HG03060 (cell line): ENCODE measurements around the gene OGN.

Source experiments
- ATAC-seq: cut with Tn5 transposase; IDR thresholded peaks from one replicate; pipeline ENCODE4 v1.9.1; 2021; ENCODE audit warnings: low read depth, moderate number of reproducible peaks; ENCODE audit not compliant: unreplicated experiment

The OGN gene

DNA sequence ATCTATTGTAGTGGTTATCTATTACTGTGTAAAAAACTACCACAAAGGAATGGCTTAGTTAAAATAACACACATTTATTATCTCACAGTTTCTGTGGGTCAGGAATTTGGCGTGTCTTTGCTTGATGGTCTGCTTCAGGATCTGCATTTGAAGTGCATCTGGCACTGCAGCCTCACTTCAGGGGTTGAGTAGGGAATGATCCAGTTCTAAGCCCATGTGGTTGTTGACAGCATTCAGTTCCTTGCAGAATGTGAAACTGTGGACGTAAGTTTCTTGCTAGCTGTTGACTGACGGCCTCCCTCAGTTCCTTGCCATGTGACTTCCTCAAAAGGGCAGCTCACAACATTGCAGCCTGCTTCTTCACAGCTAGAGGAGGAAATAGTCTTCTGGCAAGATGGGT, 2.1 kb upstream of the OGN start:
- no peak for ATAC-seq

DNA sequence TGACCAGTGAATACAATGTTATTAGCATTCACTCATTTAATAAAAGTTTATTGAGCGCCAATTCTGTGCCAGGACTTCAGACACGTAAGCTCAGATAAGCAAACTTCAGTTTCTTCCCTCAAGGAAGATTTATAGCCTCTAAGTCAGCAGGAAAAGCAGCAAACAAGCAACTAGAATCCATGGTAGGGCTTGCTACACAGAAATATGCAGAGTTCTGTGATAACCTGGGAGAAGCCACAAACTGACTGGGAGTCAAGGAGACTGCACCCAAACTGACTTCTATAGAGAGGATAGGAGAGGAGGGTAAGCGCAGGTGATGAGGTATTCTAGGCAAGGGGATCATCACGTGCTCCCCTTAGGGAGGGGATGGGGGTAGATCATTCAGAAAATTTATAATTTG, 1.4 kb upstream of the OGN start:
- no peak for ATAC-seq

DNA sequence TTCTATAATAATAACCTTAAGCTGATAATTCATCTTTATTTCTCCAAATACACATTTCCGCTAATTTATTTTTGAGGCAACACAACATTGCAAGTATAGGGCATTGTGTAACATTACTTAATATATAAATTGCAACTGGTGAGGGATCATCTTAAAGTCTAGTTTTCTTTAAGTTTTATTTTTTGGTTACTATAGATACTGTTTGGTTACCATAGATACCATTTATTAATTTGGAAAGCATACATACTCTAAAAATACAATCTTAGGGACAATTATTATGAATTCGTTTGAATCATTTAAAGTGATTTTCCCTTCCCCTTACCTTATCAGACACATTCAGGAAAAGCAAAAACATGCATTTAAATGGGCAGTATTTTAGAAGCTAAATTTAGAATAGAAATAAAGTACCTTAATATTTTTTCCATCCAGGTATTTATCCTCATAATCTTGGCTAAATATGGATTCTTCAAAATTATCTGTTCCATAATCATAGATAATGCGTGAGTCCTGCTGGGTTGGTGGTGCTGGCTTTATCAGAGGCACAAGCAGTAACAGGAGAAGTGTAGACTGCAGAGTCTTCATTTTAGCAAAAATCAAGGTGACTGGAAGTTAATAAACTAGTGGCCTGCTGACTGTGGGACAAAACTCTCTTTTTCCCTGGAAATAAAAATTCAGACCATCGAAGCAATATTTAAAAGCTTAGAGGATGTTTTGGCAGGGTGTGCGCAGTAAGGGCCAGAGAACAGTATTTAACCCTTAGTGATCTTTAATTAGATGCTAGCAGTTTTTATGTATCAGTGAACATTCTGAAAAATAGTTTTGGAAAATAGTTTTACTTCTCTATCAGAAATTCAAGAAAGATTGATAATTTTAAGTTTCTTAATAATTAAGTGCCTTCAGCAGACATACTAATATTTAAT, 1.3 kb downstream of the OGN start:
- ATAC-seq: no peak

DNA sequence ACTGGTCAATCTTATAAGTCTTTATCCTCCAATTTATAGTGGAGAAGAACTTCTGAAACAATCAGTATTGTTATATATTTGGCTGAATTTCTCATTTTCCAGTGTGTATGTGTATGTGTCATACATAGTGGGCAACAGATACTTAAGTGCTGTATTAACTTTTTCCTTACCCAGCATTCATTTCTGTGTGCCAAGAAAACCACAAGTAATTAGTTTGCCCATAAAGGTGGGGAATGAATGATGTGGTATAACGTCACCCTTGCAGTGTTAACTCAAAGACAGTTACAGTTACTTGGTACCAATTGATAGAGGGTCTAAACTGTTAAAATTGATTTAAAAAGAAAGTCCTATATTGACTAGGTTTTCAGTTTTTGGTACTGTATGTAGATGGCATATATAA, 2.0 kb downstream of the OGN start:
- ATAC-seq: no peak

DNA sequence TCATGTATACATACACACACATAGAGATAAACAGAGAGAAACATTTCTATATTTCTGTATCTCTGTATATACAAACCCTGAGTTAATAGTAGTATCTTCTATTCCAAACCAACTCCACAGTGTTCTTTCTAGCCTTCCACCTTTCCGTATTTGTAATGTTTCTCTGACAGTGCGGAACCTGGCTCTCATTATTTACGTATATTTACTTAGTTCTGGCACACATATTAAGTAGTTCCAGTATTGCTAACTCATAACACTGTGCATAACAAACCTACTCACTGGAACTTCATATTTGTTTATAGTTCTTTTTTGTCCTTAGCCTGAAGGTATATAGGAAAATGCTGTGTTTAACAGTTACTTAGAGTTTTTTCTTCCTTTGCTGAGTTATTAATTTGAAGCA, 6.5 kb downstream of the OGN start:
- no peak for ATAC-seq

DNA sequence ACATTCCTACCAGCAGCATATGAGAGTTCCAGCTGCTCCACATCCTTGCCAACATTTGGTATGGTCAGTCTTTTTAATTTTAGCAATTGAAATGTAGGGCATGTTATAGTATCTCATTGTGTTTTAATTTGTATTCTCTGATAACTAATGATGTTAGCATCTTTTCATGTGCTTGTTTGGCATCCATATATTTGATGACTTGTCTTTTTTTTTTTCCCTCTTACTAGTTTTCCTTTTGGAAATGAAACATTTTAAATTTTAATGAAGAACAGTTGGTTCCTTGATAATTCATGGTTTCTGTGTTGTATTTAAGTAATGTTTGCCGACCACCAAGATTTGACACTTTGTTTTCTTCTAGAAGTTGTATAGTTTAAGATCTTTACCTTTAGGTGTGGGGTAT, 8.8 kb downstream of the OGN start:
- no peak for ATAC-seq

DNA sequence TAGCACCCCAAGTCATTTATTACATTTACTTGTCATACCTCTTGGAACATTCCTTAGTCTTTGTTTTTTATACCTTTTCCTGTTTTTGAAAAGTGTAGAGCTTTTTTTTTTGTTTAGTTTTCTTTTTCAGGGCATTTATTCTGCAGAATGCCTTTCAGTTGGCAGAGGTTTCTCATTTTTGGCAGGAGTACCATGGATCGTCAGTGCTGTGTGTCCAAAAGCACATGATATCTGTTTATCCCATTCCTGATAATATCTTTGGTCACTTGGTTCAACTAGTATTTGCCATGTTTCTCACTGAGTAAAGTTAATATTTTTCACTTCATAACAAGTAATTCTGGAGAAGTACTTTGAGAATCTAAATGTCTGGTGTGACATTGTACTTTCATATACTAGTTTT, 10.7 kb downstream of the OGN start:
- no peak for ATAC-seq

DNA sequence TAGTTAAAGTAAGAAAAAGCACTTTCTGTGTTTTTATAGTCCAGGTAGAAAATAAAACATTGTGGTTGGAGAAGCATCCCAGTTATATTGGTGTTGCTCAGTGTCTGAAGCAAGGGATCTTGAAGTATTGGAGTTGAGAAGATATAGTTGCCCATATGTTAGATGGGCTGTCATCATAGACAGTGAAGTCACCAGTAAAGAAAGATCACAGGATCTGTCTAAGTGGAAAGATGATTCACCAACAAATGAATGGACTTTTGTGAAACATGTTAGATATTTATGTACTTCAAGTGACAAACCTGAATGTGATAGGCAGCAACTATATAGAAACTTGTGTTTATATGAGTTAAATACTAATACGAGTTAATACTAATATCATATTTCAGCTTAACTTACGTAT, 11.7 kb downstream of the OGN start:
- no peak for ATAC-seq

DNA sequence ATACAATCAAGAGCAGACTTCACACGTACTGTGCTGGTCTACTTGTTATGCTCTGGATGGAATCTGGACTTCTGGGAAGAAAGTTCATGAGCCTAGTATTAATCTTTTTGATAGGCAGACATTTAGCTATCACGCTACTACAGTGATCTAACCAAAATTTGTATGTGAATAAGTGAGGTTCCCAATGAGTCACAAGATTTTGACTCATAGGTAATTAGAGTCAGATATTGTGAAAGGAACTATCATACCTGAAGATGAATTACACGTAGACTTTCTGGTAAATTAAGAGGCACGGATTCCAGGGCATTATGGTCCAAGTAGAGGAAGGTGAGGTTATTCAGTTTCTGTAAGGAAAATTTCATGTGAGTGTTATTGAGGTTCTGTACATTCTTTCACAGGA, 18.4 kb downstream of the OGN start:
- no peak for ATAC-seq

DNA sequence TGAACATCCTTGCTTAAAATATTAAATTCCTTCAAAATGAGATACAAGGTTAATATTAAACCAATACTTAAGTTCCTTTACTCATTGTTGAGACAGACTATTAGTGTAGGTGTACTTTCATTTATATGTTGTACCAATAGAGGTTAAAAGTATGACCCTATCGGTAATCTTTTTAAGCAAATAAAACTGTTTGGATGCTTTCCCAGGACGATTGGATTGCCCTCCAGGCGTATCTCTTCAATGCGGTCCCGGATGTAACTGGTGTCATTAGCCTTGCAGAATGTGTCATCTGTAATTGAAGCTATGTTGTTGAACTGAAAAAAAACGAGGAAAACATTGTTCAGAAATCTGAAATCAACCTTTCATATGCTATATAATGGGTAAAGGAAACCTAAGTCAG, 18.9 kb downstream of the OGN start:
- no peak for ATAC-seq

DNA sequence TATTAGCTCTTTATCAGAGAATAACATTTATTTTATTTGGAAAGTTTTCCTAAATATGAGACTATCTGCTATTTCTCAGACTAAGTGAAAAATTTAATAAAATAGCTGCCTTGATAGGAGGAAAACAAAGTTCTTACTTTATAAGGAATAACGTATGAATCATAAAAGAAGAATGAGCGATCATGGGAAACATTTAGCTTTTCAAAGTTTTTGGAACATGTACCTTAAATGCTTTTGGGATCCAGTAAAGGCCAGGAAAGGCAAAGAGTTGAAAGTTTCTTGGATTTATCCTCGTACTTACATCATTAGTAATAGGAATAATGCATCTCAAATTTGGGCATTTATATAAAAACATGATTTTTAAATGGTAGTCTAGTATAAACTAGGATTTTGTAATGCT, 19.4 kb downstream of the OGN start:
- ATAC-seq: no peak

DNA sequence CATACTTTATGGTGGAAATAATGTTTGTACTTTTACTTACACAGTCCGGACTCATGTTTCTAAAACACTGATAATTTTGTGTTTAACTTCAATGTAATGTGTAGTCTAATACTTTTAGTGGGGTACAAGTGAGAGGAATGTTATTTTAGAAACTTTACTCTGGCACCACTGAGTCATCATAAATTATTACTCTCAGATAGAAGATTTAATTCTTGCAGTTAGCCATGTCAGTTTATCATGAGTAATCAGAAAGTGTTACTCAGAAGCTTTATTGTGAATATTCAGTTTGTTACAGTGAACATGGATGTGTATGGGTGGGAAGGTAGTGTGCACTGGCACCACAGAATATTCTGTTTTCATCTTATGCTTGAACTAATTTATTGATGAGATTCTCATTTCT, 20.0 kb downstream of the OGN start:
- no peak for ATAC-seq

DNA sequence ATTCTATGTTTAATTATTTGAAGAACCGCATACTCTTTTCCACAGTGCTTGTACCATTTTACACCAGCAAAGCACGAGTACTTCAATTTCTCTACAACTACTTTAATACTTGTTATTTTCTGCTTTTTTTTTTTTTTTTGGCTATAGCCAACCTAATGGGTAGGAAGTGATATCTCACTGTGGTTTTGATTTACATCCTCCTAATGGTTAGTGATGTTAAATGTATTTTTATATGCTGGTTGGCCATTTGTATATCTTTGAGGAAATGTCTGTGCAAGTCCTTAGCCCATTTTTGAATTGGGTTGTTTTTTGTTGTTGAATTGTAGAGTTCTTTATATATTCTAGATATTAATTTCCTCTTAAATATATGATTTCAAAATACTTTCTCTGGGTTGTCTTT, 22.6 kb downstream of the OGN start:
- ATAC-seq: no peak

DNA sequence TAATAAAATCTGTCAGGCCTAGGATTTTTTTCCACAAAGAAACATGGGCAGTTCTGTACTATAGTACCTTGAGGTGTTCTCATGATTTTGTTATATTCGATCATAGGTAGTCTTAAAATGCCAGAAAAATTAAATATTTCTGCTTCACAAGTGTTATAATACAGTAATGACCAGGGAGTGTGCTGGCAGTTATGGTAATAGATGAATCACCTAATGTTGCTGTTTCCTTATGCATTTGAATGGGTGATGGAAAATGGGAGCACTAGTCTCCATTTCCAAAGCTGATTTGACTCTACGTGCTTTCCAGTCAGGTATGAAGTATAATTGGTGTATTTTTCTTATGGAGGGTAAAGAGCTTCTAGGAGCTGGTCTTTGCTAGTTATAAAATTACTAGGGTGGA, 23.8 kb downstream of the OGN start:
- ATAC-seq: no peak

DNA sequence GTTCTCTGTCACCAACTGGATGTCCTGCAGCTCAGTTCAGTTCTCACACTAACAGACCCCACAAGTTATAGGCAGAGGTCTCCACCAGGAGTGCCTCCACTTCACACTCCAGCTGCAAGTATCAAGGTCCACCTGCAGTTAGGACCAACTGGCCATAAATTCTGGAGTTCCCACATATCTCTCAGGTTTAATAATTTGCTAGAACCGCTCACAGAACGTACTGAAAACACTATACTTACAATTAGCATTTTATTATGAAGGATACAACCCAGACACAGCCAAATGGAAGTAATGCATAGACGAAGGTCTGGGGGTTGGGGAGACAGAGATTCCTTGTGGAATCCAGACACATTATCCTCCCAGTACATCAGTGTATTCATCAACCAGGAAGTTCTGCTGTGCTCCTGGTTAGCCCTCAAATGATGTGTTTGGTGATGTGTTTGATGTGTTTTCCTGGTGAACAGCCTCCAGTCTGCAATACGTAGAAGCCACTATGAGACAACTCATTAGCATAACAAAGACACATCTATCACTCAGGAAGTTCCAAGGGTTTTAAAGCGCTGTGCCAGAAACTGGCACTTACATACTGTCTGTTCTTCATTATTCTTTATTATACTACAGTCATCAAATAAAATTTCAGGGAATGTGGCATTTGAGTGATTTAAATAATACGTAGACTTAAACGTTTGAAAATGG, 25.4 kb downstream of the OGN start:
- ATAC-seq: no peak

DNA sequence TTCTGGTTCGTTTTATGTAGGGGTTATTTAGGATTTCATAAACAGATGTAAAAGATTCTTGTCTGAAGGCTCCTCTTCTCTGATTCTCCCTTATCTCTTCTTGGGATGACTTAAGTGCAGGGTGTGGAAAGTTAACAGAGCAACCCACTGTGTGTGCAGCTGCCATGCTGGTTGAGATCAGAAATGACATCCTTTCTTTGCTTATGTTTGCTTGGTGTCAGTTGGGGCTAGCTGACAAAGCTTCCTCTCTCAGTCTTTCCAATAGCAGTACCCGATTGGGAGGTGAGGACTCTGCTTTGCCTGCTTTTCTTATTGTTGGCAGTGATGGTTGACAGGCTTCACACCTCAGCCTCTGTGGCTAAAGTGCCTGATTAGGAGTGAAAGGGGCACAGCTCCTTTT, 26.5 kb downstream of the OGN start:
- no peak for ATAC-seq

DNA sequence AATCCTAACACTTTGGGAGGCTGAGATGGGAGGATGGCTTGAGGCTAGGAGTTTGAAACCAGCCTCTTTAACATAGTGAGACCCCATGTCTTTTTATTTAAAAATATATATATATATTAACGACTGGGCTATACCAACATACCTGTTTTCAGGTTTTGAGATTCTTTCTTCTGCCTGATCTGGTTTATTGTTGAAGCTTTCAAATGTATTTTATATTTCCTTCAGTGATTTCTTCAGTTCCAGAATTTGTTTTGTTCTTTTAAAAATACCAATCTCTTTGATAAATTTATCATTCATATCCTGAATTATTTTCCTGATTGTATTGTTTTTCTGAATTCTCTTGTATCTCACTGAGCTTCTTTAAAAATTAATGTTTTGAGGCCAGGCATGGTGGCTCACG, 31.2 kb downstream of the OGN start:
- no peak for ATAC-seq

DNA sequence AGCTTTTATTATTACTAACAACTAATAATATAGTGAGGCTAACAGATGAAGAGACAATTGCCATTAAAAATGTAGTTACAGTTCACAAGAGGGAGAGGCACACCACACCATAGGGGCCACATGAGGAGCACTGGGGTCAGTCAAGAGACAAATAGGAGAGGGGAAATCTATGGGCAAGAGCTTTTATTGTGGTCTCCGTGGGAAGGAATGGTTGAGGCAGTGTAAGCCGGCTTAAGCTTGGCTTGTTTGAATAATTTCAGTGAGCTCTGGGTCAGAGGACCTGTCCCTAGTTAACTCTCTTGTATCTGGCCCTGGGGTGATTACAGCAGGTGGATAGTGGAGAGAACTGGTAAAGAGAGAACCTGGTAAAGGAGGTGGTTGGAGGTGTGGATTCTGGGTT, 35.3 kb downstream of the OGN start:
- no peak for ATAC-seq

DNA sequence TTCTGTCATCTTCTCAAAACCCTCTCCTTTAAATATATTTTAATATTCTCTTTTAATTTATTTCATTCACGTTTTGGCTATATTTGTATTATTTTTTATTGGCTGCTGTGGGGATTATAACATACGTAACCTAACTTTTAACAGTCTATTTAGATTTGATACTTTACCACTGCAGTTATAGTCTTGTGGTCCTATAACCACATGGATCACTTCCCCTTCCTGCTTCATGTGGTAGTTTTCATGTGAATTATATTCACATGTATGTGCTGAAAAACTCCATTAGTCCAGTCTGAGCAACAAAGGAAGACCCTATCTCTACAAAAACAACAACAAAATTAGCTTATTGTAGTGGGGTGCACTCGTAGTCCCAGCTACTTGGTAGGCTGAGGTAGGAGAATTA, 44.3 kb downstream of the OGN start:
- ATAC-seq: no peak

DNA sequence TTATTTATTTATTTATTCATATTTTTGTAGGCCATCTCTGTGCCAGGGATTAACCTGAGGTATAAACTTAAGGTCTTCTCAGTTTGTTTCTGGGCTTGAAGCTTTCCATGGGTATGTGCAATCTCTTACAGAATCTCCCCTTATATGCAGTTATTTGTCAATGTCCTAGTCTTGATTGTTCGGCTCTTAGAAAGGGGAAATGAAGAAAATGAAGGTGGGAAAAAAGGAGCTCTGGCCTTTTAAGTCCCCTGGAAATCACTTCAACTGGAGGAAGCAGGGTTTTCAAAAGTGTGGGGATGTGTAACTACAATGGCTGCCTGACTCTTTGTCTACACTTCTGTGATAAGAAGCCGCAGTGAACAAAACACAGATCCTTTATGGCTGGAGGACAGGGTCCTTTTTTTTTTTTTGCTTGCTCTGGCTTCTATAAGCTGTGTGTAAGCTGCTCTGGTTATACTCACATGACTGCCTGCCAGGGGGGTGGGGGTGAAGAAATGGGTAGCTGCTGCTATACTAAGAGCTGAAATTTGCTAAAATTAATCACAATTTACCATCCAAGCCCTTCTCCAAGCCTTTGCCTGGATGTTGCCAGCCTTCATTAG, 44.9 kb downstream of the OGN start:
- no peak for ATAC-seq

DNA sequence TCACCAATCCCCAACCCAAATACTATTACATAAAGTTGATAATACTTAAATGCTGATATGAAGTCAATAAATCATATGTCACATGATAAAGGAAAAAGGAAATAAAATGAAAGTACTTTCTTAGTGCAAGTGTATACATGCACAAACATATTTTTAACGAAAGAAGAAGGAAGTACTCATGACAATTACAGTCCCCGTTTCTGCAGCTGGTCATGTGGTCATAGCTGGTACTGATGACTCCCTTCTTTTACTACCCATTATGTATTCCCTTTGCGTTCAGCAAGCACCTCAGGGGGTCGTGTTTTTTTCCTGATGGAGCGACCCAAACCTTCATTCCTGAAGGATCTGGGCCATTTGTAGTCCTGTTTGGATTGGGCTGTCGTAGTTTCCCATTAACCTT, 51.3 kb downstream of the OGN start:
- no peak for ATAC-seq

DNA sequence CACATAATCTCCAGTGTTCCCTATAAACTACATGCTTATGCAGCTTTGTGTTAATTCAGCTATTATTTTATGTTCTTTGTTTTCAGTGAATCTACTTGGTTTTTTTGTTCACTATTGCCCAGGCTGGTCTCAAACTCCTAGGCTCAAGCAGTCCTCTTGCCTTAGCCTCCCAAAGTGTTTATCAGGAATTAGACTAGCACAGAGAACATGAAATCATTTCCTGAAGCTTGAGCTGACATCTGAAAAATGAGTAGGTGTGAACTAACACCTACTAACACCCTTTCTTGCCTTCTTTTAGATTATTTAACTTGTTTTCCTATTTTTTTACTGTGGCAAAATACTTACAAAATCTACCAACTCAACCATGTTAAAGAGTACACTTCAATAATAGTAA, 53.6 kb downstream of the OGN start:
- no peak for ATAC-seq
